ENCODE results near the gene ECHDC3. TPM values are rescaled to one million over a fixed set of nuclear protein-coding genes. Genes with fewer than 3 reads are reported as not detected.

ECHDC3 gene
- total and polyA plus RNA-seq, 2 of the 4 experiments (the other 2 are of a cell fraction): 4.3 to 5.0 TPM

GRCh38 chr10:11723359-11723758, 18.8 kb upstream of the ECHDC3 start:
- in situ Hi-C loops (cut with MboI; ENCODE audit: low sequenced_read_pairs): loop anchor here (5.0 kb wide), 1 partner anchor 206 kb away; no protein-coding TSS in a partner anchor

More at GRCh38 chr10:11723359-11723758, 18.8 kb upstream of the ECHDC3 start:
- ChIA-PET CTCF (interaction anchor here (0.6 kb wide), 1 partner anchor 34 kb away, joined by 3 read pairs; no protein-coding TSS in a partner anchor), POLR2A (ENCODE audit: unreplicated experiment) (no interaction called here)
- Histone ChIP-seq H3K14ac (replicated peaks; ENCODE audit: low read depth, low read length) (no peak overlapping the region), H3K9me1 (ENCODE audit: insufficient read depth, low read length) (no peaks in the 10 kb centered on the region; the same call in 1 of the 2 replicates), H4K91ac (ENCODE audit: insufficient read depth, low read depth, low read length) (no peak overlapping the region), H4K8ac (ENCODE audit: low read depth in 2 of 2, low read length in 2 of 2) (no peak overlapping the region), H2AK9ac (replicated peaks; ENCODE audit: low read depth, low read length, poor library complexity) (no peak overlapping the region), H2AK5ac (ENCODE audit: low read depth, low read length) (no peak overlapping the region), H3K56ac (ENCODE audit: extremely low read depth, insufficient read depth, low read length) (no peak overlapping the region), H3K79me1 (ENCODE audit: low read depth in 1 of 2, low read length in 2 of 2) (no peaks in the 10 kb centered on the region), H3K36me3 (ENCODE audit: control insufficient read depth, insufficient read depth, low read length) (no peaks in the 10 kb centered on the region), H3K4me2 (ENCODE audit: low read depth, low read length) (no peak overlapping the region), H2BK15ac (ENCODE audit: low read depth, low read length) (no peak overlapping the region), H3K4me1 (ENCODE audit: control insufficient read depth, insufficient read depth, low read length) (no peaks in the 10 kb centered on the region), H3K4ac (ENCODE audit: low read depth, low read length) (no peak overlapping the region), H3K23ac (ENCODE audit: low read depth, low read length) (no peak overlapping the region), H2BK20ac (ENCODE audit: low read depth, low read length) (no peak overlapping the region), H2BK5ac (ENCODE audit: low read depth, low read length, poor library complexity, severe bottlenecking) (no peak overlapping the region), H3K4me3 (ENCODE audit: insufficient read depth, low read depth, low read length) (no peak overlapping the region), H3K9me3 (ENCODE audit: control insufficient read depth, insufficient read depth, low read length) (no peaks in the 10 kb centered on the region), H3K27ac (ENCODE audit: insufficient read depth, low read length) (no peak overlapping the region), H3K9ac (ENCODE audit: low read depth, low read length) (no peak overlapping the region), H3K27me3 (ENCODE audit: control insufficient read depth, insufficient read depth, low read length) (peaks cover 10% of the 10 kb centered on the region), H2AFZ (replicated peaks; ENCODE audit: low read length, poor library complexity) (no peak overlapping the region), H4K5ac (ENCODE audit: low read depth, low read length) (no peak overlapping the region), H4K20me1 (ENCODE audit: insufficient read depth, low read length) (no peaks in the 10 kb centered on the region), H3K18ac (ENCODE audit: low read depth, low read length) (no peak overlapping the region), H2BK120ac (ENCODE audit: low read depth, low read length) (no peak overlapping the region)
- BruUV-seq (replicated peaks): no TSS peak
- intact Hi-C loops (cut with micrococcal nuclease) (no loop called here), dilution Hi-C loops (cut with HindIII; ENCODE audit: low sequenced_read_pairs, unreplicated experiment) (no loop called here)
- ATAC-seq (ENCODE audit: low read depth): no peak
- no CpG with 5 or more reads among the region's 5 CpGs for WGBS, 2 experiments (ENCODE audit: extremely low coverage in 2 of 2, insufficient read length in 1 of 2)
- TF ChIP-seq BHLHE40 (IDR thresholded peaks at IDR 0.05; ENCODE audit: low read depth, low read length) (no peak), POLR2A (IDR thresholded peaks at IDR 0.05; ENCODE audit: low read depth, low read length) (no peak), FOS (IDR thresholded peaks at IDR 0.05; ENCODE audit: low read depth, low read length) (no peak), CEBPB (IDR thresholded peaks at IDR 0.05; ENCODE audit: low read depth, low read length) (no peak), CHD1 (IDR thresholded peaks at IDR 0.05; ENCODE audit: low read depth, low read length) (no peak), RCOR1 (IDR thresholded peaks at IDR 0.05; ENCODE audit: insufficient replicate concordance, low read length) (no peak), ELK1 (IDR thresholded peaks at IDR 0.05; ENCODE audit: borderline replicate concordance, low read depth, low read length) (no peak), RFX5 (IDR thresholded peaks at IDR 0.05; ENCODE audit: low read depth, low read length) (no peak)
- DNase-seq: no peak

Data from IMR-90 (cell line).